Effector memory CD8-positive, alpha-beta T cell (primary cell): ENCODE data around the gene EMC8.
A peak's percentile ranks its signal among the peaks of the same experiment; 100 is the strongest.

Source experiments
- ATAC-seq: fragments of 150-1000 bp; cut with Tn5 transposase; replicated peaks from 2 replicates; pipeline ENCODE4 v1.10.0; 2021; ENCODE audit warnings: mild to moderate bottlenecking, moderate library complexity
- DNase-seq, 3 experiments: peaks; one replicate each; pipeline ENCODE4 v3.0.0; 2021
- H3K27ac Mint-ChIP-seq, 2 donors: one replicate each; pipeline ENCODE4 v1.8.0; 2022; ENCODE audit warnings: mild to moderate bottlenecking in 2 of 2, mixed read lengths in 2 of 2, moderate library complexity in 2 of 2
- H3K27me3 Mint-ChIP-seq, 2 donors: one replicate each; pipeline ENCODE4 v1.8.0; 2022; ENCODE audit warnings: mixed read lengths in 2 of 2
- H3K36me3 Mint-ChIP-seq: one replicate; pipeline ENCODE4 v1.8.0; 2022; ENCODE audit warnings: mild to moderate bottlenecking, moderate library complexity, mixed read lengths; ENCODE audit not compliant: insufficient read depth
- H3K4me1 Mint-ChIP-seq, 2 donors: one replicate each; pipeline ENCODE4 v1.8.0; 2022; ENCODE audit warnings: low read depth in 2 of 2, mixed read lengths in 2 of 2
- H3K4me3 Mint-ChIP-seq, 2 donors: one replicate each; pipeline ENCODE4 v1.8.0; 2022; ENCODE audit warnings: mild to moderate bottlenecking in 2 of 2, mixed read lengths in 2 of 2, moderate library complexity in 2 of 2
- H3K9me3 Mint-ChIP-seq, 2 donors: one replicate each; pipeline ENCODE4 v1.8.0; 2022; ENCODE audit warnings: mixed read lengths in 2 of 2

The EMC8 gene

DNA sequence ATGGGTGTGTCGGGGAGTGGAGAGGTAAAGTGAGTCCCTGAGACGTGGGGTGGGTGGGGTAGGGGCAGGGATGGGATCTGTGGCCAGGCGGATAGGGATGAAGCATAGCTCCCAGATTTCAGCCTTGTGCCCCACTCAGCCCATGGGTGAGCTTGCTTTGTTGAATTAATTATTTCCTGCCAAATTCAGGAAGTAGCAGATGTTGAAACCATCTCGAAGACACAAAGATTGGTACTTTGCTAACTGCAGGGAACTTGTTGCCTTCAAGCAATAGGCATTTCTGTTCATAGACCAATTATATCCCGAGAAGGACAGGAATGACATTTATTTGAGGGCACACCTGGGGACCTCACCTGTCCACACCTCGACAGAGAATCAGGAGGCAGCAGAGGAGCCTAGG lies 37.5 kb downstream of the EMC8 start:
- no peak for DNase-seq
- Mint-ChIP-seq H3K27me3 (peaks cover 21 to 45% of the 10 kb centered on the region in 2 donors), H3K9me3 (no peaks in the 10 kb centered on the region), H3K36me3 (peaks cover 5% of the 10 kb centered on the region), H3K27ac (no peak overlapping the region), H3K4me3 (no peak overlapping the region), H3K4me1 (peaks cover 7% of the 10 kb centered on the region in 2 donors)
- no peak for ATAC-seq

DNA sequence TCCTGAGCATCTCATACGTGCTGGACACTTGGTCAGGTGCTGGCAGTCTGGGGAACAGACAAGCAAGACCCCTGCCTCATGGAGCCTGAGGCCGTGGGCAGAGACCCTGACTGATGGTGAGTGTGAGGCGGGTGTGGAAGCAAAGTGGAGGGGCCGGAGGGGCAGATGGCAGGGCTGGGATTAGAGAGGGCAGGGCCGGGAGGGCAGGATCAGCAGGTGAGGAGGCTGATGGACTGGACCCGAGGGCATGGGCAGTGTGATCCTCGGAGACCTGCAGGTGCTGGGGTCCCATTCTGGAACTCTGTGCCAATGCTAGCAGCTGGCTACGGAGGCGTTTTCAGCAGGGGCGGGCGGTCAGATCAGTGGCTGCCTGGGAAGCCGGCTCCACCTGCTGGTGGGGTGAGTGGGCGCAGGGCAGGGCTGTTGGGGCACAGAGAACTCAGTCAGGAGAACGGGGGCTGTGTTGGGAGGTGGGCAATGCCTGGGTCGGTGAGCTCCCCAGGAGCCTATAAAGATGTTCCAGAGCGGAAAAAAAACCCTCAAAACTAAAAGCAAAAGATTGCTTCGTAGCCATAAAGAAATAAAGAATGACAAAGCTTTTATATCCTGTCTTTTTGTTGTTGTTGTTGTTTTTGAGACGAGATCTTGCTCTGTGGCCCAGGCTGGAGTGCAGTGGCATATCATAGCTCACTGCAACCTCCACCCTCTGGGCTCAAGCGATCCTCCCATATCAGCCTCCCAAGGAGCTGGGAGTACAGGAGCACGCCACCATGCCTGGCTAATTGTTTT lies 39.5 kb downstream of the EMC8 start:
- Mint-ChIP-seq H3K4me3 (no peak overlapping the region), H3K4me1 (peaks cover 7% of the 10 kb centered on the region in 2 donors), H3K27me3 (peaks cover 21 to 47% of the 10 kb centered on the region in 2 donors), H3K36me3 (peaks cover 5% of the 10 kb centered on the region), H3K27ac (peak overlapping the region in 1 of 2 donors; percentile 15), H3K9me3 (no peaks in the 10 kb centered on the region)
- no peak for ATAC-seq
- peak; percentile 10 to 16 (median 11) for DNase-seq

DNA sequence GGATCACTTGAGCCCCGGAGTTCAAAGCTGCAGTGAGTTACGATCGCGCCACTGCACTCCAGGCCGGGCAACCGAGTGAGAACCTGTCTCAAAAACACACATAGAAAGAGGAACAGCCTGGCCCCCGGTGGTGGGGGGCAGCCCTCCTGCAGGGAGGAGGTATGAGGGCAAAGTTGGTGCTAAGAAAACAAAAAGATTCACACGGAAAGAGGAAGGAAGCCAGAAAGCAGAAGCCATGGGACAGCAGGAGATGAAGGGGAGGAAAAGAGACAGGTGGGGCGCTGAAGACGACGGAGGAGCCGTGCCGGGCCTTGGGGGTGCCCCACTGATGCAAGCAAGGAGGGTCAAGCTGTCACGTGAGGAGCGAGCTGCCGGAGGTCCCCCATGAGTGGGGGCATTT lies 40.2 kb downstream of the EMC8 start:
- H3K27ac Mint-ChIP-seq: peak overlapping the region in 1 of 2 donors; percentile 15
- ATAC-seq: no peak
- H3K4me3 Mint-ChIP-seq: no peak overlapping the region

DNA sequence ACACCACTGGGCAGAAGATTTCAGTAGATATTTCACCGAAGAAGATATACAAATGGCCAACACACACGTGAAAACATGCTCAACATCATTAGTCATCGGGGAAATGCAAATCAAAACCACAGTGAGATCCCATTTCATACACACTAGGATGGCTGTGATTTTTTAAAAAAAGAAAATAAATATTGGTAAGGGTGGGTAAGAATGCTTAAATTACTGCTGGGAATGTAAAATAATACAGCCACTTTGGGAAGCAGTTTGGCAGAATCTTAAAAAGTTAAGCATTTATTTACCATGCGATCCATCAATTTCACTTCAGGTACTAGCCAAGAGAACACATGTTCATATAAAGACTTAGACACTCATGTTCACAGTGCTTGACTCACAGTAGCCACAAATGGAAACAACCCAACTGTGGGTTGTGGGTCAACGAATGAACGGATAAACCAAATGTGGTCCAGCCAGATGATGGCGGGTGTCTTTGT lies 42.0 kb downstream of the EMC8 start:
- ATAC-seq (no peak), DNase-seq (no peak)
- Mint-ChIP-seq H3K27me3 (peaks cover 42 to 62% of the 10 kb centered on the region in 2 donors), H3K4me1 (peaks cover 7% of the 10 kb centered on the region in 2 donors), H3K27ac (no peak overlapping the region), H3K9me3 (no peaks in the 10 kb centered on the region), H3K4me3 (no peak overlapping the region), H3K36me3 (peaks cover 5% of the 10 kb centered on the region)

More for the DNA sequence above, 40.2 kb downstream of the EMC8 start:
- peaks cover 5% of the 10 kb centered on the region for H3K36me3 Mint-ChIP-seq
- no peak for DNase-seq
- H3K4me1 Mint-ChIP-seq: peaks cover 7% of the 10 kb centered on the region in 2 donors
- H3K9me3 Mint-ChIP-seq: no peaks in the 10 kb centered on the region
- H3K27me3 Mint-ChIP-seq: peaks cover 25 to 54% of the 10 kb centered on the region in 2 donors

DNA sequence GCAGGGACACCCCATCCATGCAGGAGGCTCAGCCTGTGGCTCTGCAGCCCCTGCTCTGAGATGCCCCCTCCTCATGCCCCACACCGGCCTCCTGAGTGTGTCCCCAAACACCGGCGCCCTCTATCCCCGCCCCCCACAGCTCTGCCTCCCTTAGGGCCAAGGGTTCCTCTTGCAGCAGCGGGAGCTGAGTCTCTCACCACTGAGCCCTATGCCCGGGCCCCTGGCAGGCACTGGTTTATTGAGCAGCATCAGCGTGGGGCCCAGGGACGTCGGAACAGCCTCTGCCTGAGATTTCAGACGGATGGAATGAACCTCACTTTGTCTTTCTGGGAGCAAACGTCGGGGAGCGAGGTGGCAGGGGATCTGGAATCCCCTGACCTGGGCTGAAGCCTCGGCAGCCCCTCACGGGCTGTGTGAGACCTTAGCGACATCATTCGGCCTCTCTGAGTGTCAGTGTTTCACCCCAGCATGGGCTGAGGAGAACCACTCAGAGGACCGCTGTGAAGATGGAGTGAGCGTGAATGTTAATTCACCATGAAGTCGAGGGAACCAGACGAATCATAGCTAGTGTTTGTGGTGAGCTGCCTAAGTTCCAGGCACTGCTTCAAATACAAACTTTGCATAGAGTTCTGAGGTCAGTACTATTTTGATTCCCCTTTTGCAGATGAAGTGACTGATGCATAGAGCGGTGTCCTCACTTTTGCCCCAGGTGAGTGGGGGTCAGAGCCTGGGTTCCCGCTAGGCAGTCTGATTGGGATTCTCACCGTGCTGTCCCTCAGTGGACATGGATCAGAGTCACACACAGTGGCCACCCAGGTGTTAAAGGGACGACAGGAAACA lies 43.2 kb downstream of the EMC8 start:
- Mint-ChIP-seq H3K27me3 (peaks cover 51 to 72% of the 10 kb centered on the region in 2 donors), H3K4me1 (peaks cover 7 to 12% of the 10 kb centered on the region in 2 donors), H3K27ac (no peak overlapping the region), H3K36me3 (peaks cover 5% of the 10 kb centered on the region), H3K9me3 (no peaks in the 10 kb centered on the region), H3K4me3 (no peak overlapping the region)
- DNase-seq (no peak), ATAC-seq (peak; percentile 55)

DNA sequence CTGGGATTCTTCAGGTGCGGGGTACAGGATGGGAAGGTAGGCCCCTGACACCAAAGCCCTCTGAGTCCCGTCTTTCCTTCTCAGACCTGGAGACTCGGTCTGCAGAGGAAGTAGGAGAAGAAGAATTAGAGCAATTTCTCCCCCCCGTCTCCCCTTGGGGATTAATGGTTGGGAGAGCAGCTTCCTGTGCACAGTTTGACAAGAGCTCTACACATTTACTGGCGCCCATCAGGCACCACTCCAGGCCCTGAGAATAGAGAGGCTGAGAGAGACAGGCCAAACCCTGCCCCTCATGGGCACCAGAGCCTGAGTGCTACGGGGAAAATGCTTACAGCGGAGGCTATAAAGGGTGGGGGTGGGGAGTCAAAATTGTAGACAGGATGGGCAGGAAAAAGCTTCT lies 44.9 kb downstream of the EMC8 start:
- Mint-ChIP-seq H3K36me3 (no peaks in the 10 kb centered on the region), H3K4me3 (no peak overlapping the region), H3K9me3 (no peaks in the 10 kb centered on the region), H3K4me1 (peaks cover 10 to 17% of the 10 kb centered on the region in 2 donors), H3K27ac (no peak overlapping the region), H3K27me3 (peaks cover 45 to 69% of the 10 kb centered on the region in 2 donors)
- ATAC-seq: no peak
- no peak for DNase-seq

DNA sequence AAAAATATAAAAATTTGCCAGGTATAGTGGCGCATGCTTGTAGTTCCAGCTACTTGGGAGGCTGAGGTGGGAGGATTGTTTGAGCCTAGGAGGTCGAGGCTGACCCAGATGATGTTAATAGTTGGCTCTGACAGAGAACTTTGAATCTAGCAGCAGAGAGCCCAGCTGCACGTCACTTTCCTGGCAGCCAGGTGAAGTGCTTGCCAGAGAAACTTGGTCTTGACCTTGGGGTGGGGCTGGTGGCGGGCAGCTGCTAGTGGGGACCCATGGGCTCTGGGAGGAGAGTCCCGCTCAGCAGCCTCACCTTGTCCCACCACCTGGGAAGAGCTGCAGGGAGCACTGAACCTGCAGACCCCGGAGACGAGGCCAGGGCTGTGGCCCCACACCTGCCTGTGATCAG lies 45.4 kb downstream of the EMC8 start:
- peak overlapping the region in 1 of 2 donors; percentile 15 for H3K27ac Mint-ChIP-seq
- H3K36me3 Mint-ChIP-seq: no peaks in the 10 kb centered on the region
- H3K4me1 Mint-ChIP-seq: peaks cover 7 to 13% of the 10 kb centered on the region in 2 donors
- H3K4me3 Mint-ChIP-seq: no peak overlapping the region
- ATAC-seq (no peak), DNase-seq (no peak)
- peaks cover 41 to 65% of the 10 kb centered on the region in 2 donors for H3K27me3 Mint-ChIP-seq
- no peaks in the 10 kb centered on the region for H3K9me3 Mint-ChIP-seq

DNA sequence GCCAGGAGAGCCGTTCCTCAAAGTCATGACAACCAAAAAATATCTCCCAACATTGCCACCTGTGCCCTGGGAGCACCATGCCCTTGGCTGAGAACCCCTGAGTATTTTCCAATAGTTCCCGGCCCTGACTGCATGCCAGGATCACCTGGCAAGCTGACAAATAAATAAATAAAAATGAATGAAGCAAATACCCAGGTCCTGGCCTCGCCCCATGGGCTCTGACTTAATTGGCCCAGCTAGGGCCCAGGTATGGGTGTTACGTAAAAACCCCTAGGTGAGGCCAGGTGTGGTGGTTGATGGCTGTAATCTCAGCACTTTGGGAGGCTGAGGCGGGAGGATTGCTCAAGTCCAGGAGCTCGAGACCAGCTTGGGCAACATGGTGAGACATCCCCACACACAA lies 45.8 kb downstream of the EMC8 start:
- DNase-seq: no peak
- no peak for ATAC-seq
- no peak overlapping the region for H3K4me3 Mint-ChIP-seq
- H3K27me3 Mint-ChIP-seq: peaks cover 37 to 60% of the 10 kb centered on the region in 2 donors
- H3K27ac Mint-ChIP-seq: peak overlapping the region in 1 of 2 donors; percentile 15
- peaks cover 3 to 10% of the 10 kb centered on the region in 2 donors for H3K4me1 Mint-ChIP-seq
- no peaks in the 10 kb centered on the region for H3K36me3 Mint-ChIP-seq
- H3K9me3 Mint-ChIP-seq: no peaks in the 10 kb centered on the region

DNA sequence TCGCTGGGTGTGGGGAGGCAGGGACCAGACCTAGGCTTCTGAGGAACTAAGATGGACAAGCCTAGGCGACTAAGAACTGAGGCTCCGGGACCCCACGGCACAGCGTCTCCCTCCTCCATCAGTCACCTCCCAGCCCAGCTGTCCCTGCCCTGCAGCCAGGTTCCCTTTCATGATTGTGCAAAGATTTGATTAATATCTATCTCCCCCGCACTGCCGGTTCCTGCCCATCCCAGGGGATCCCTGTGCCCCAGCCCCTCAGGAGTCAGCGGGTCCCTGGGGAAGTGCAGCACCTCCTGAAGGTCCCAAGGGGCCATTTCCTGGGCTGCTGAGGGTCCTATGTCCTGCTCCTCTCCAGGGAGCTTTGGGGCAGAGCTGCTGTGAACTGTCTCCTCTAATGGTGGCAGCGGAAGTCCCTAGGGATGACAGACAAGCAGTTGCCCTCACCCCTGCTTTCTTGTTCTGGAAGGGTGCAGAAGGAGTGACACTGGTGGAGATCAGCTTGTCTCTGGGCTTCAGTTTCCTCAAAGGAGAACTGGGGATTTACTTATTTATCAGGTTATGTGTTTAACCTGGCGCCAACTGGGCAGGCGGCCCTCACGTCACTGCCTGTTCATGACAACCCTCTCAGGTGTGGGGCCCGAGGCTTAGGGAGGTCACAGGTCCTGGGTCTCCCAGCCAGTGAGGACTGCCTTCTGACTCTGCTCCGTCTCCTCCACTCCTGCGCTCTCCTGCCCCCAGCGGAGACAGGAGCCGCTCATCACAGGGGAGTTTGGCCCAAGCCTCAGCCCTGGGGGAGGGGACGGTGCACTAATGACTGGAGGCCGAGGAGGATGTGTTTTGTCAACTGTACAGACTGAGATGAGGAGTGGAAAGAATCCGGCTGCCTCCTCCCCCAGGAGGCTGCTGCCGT lies 46.6 kb downstream of the EMC8 start:
- Mint-ChIP-seq H3K27me3 (peaks cover 37 to 58% of the 10 kb centered on the region in 2 donors), H3K27ac (no peak overlapping the region), H3K4me1 (peaks cover 3 to 10% of the 10 kb centered on the region in 2 donors), H3K9me3 (no peaks in the 10 kb centered on the region), H3K4me3 (no peak overlapping the region), H3K36me3 (no peaks in the 10 kb centered on the region)
- DNase-seq (no peak), ATAC-seq (no peak)

DNA sequence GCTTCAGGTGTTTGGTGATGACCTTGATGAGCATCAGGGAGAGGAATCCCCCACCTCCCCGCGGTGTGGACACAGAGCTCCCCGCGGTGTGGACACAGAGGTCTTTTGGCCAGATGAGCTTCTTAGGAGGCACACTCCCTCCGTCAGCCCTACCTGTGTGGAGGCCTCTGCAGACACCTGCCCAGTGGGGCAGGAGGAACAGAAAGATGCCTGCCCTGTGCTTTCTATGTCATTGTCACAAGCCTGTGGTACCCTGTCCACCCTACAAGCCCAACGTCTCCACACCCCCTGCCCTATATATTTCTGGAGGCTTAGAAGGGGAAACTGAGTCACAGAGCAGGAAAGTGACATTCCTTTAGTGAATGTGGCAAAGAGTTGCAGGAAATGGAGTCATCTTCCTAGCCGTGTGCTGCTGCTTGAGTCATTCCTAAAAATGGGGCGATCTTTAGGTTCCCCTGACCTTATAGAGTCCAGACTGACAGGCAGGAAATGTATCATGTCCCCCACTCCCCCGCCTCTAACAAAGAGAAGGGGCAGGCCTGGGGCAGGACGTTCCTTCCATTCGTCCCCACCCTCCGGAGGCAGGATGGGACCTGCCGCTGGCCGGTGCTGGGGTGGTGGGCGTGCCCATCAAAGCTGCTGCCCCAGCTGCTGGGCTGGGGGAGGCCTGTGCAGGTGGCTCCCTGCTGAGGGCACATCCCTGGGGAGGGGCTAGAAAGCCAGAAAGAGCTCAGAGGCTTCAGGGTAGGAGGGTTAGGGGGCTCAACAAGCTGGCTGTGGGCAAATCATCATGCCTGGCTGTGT lies 47.4 kb downstream of the EMC8 start:
- Mint-ChIP-seq H3K27me3 (peaks cover 37 to 58% of the 10 kb centered on the region in 2 donors), H3K27ac (no peak overlapping the region), H3K36me3 (no peaks in the 10 kb centered on the region), H3K4me1 (peaks cover 7 to 10% of the 10 kb centered on the region in 2 donors), H3K9me3 (no peaks in the 10 kb centered on the region), H3K4me3 (peak overlapping the region; percentile 41 to 44)
- ATAC-seq (no peak), DNase-seq (no peak)

DNA sequence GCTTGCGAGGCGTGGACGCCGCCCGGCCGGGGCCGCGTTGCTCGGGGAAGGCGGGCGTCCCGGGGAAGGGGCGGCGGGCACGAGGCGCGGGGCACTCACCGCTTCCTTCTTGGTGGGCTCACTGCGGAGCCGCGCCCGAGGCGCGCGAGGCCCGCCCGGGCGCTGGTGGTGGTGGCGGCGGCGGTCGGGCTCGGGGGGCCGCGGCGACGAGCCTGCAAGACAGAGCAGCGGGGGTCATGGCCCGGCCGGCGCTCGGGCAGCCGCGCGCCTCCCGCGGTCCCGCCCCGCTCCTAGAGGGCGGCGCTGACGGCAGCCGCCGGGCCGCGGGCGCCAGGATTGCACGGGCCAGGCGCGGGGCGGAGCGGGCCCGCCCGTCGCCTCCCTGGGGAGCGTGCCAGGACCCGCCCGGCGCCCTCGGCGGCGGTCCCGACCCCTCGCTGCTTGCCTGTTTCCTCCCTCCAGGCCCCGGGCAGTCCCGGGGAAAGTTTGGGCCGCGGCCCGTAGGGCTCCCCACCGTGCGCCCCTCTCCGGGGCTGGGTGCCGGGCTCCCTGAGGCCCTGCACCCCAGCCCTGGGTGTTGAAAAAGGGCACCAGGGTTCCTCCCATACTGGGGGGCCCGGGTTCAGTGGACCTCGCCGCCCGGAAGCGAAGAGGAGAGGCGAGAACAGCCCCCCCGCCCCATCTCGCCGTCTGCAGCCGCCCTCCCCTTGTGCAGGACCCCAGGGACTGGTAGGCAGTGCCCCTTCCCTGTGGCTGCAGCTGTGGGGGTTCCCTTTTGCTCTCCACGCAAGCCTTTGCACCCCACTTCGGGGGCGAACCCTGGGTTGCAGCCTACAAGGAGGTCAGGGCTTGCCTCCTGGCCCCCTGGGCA lies 48.3 kb downstream of the EMC8 start, which contains the start of gene C16orf74:
TSS of gene C16orf74 (minus strand) at position 270 of the 871 bp plus-strand sequence. CDS start 15,879 bp downstream, outside the sequence.
- H3K4me3 Mint-ChIP-seq: peak within 1 kb of the TSS; percentile 84 to 88
- no peaks in the 10 kb centered on the region for H3K36me3 Mint-ChIP-seq
- H3K27ac Mint-ChIP-seq: no peak within 1 kb of the TSS
- peaks cover 7 to 10% of the 10 kb centered on the region in 2 donors for H3K4me1 Mint-ChIP-seq
- ATAC-seq (peak; percentile 79), DNase-seq (no peak)
- no peaks in the 10 kb centered on the region for H3K9me3 Mint-ChIP-seq
- H3K27me3 Mint-ChIP-seq: peaks cover 37 to 51% of the 10 kb centered on the region in 2 donors
